Renal pelvis (tissue), 4 donors: Measurements from ENCODE around the gene LIG3. TPM values are rescaled to one million over a fixed set of nuclear protein-coding genes. Genes with fewer than 3 reads are reported as not detected.
"Not testable (repeated sequence)": the region's sequence is repeated elsewhere in the genome, so short reads cannot be mapped to it uniquely, and the experiment has no call there.

Experiments used
- DNase-seq: peaks from one replicate; pipeline ENCODE4 v3.0.0-alpha.2; 2013
- polyA plus RNA-seq, 3 donors: library from polyadenylated mRNA; unstranded; fragments of 120-200 nt; gene quantifications; one replicate each; pipeline ENCODE4 v1.2.1, GENCODE V29; 2013; ENCODE audit not compliant: insufficient read length in 3 of 3

Gene LIG3
- polyA plus RNA-seq, 3 donors: 34.0 to 51.6 (median 42.5) TPM

- DNase-seq: no peak
Observed at GRCh38 chr17:34996422-34997285, 16.3 kb downstream of the LIG3 start.

- peak; percentile 86 for DNase-seq
Observed at GRCh38 chr17:34997355-34997862, 17.1 kb downstream of the LIG3 start.

- no peak for DNase-seq
Observed at GRCh38 chr17:34998205-34998604, 17.9 kb downstream of the LIG3 start.

GRCh38 chr17:34999456-34999855, 19.1 kb downstream of the LIG3 start:
- DNase-seq: no peak

- DNase-seq: not testable (repeated sequence)
Observed at GRCh38 chr17:35000965-35001364, 20.7 kb downstream of the LIG3 start.

GRCh38 chr17:35001549-35001948, 21.2 kb downstream of the LIG3 start:
- no peak for DNase-seq

GRCh38 chr17:35002876-35003551, 22.7 kb downstream of the LIG3 start:
- DNase-seq: no peak

- no peak for DNase-seq
Observed at GRCh38 chr17:35003778-35004177, 23.5 kb downstream of the LIG3 start.

- no peak for DNase-seq
Observed at GRCh38 chr17:35006345-35006744, 26.0 kb downstream of the LIG3 start.

GRCh38 chr17:35006961-35007360, 26.6 kb downstream of the LIG3 start:
- DNase-seq: no peak

- DNase-seq: no peak
Observed at GRCh38 chr17:35010093-35010492, 29.8 kb downstream of the LIG3 start.

GRCh38 chr17:35011671-35012216, 31.4 kb downstream of the LIG3 start:
- DNase-seq: no peak

GRCh38 chr17:35016369-35016768, 36.1 kb downstream of the LIG3 start:
- no peak for DNase-seq

- DNase-seq: no peak
Observed at GRCh38 chr17:35017021-35017420, 36.7 kb downstream of the LIG3 start.

GRCh38 chr17:35018814-35019213, 38.5 kb downstream of the LIG3 start:
- no peak for DNase-seq

- no peak for DNase-seq
Observed at GRCh38 chr17:35019386-35020179, 39.3 kb downstream of the LIG3 start.

- no peak for DNase-seq
Observed at GRCh38 chr17:35021520-35022380, 41.4 kb downstream of the LIG3 start.

- DNase-seq: no peak
Observed at GRCh38 chr17:35022536-35023063, 42.3 kb downstream of the LIG3 start.

- no peak for DNase-seq
Observed at GRCh38 chr17:35023538-35023937, 43.2 kb downstream of the LIG3 start.

GRCh38 chr17:35025541-35025940, 45.2 kb downstream of the LIG3 start:
- DNase-seq: no peak

- not testable (repeated sequence) for DNase-seq
Observed at GRCh38 chr17:35028097-35028496, 47.8 kb downstream of the LIG3 start.
